Mesenchymal stem cell (in vitro differentiated cells and primary cell): ENCODE results near the gene C12orf75.
"Not testable (repeated sequence)": the region's sequence is repeated elsewhere in the genome, so short reads cannot be mapped to it uniquely, and the experiment has no call there.

ENCODE experiments used
- DNase-seq: peaks from one replicate; pipeline ENCODE4 v3.0.0-alpha.2; 2013
- H2AFZ ChIP-seq: one replicate; pipeline ENCODE4 v1.6.1; 2013; ENCODE audit warnings: low read depth, mild to moderate bottlenecking, control low read depth, inconsistent platforms, low read length, moderate library complexity
- H2AK5ac ChIP-seq: 2 replicates; pipeline ENCODE4 v1.6.1; 2013; ENCODE audit warnings: low read length, moderate library complexity, mild to moderate bottlenecking, inconsistent platforms; ENCODE audit not compliant: severe bottlenecking
- H2BK120ac ChIP-seq: one replicate; pipeline ENCODE4 v1.6.1; 2013; ENCODE audit warnings: low read depth, mild to moderate bottlenecking, inconsistent platforms, low read length, moderate library complexity
- H2BK12ac ChIP-seq, 2 experiments: one replicate each; pipeline ENCODE4 v1.6.1; 2013; ENCODE audit warnings: inconsistent platforms in 2 of 2, low read length in 2 of 2, mild to moderate bottlenecking in 2 of 2, moderate library complexity in 2 of 2, control low read depth in 1 of 2
- H2BK15ac ChIP-seq: one replicate; pipeline ENCODE4 v1.6.1; 2013; ENCODE audit warnings: mild to moderate bottlenecking, low read depth, inconsistent platforms; ENCODE audit not compliant: poor library complexity, severe bottlenecking
- H2BK5ac ChIP-seq: 2 replicates; pipeline ENCODE4 v1.6.1; 2013; ENCODE audit warnings: low read depth, mild to moderate bottlenecking, low read length, control low read depth, inconsistent platforms; ENCODE audit not compliant: poor library complexity, severe bottlenecking
- H3K14ac ChIP-seq, 2 experiments: one replicate each; pipeline ENCODE4 v1.6.1; 2013; ENCODE audit warnings: inconsistent platforms in 2 of 2, low read length in 2 of 2, control low read depth in 1 of 2, mild to moderate bottlenecking in 1 of 2, moderate library complexity in 1 of 2
- H3K18ac ChIP-seq, 2 experiments: one replicate each; pipeline ENCODE4 v1.6.1; 2013; ENCODE audit warnings: inconsistent platforms in 2 of 2, low read length in 2 of 2, control low read depth in 1 of 2, low read depth in 1 of 2, mild to moderate bottlenecking in 1 of 2
- H3K23ac ChIP-seq, 2 experiments: one replicate each; pipeline ENCODE4 v1.6.1; 2013; ENCODE audit warnings: inconsistent platforms in 2 of 2, low read length in 2 of 2, mild to moderate bottlenecking in 2 of 2, moderate library complexity in 2 of 2, control low read depth in 1 of 2
- H3K27ac ChIP-seq: 2 replicates; pipeline ENCODE4 v1.5.1; 2013; ENCODE audit warnings: mild to moderate bottlenecking, moderate library complexity, low read length, control low read depth, inconsistent platforms; ENCODE audit not compliant: poor library complexity, severe bottlenecking
- H3K27me3 ChIP-seq, 2 experiments: 2 replicates each; pipeline versions ENCODE4 v1.6.1 to v1.7.0; 2013; ENCODE audit warnings: low read length in 2 of 2, mild to moderate bottlenecking in 2 of 2, moderate library complexity in 2 of 2, control low read depth in 1 of 2, inconsistent platforms in 1 of 2; ENCODE audit not compliant: control insufficient read depth in 1 of 2, insufficient read depth in 1 of 2
- H3K36me3 ChIP-seq, 2 experiments: 2 replicates each; pipeline versions ENCODE4 v1.6.1 to v1.7.0; 2013; ENCODE audit warnings: low read length in 2 of 2, control low read depth in 1 of 2, inconsistent platforms in 1 of 2, low read depth in 1 of 2, mild to moderate bottlenecking in 1 of 2; ENCODE audit not compliant: insufficient read depth in 2 of 2, control insufficient read depth in 1 of 2
- H3K4ac ChIP-seq, 2 experiments: one replicate each; pipeline ENCODE4 v1.6.1; 2013; ENCODE audit warnings: inconsistent platforms in 2 of 2, low read length in 2 of 2, mild to moderate bottlenecking in 2 of 2, moderate library complexity in 2 of 2, control low read depth in 1 of 2, low read depth in 1 of 2
- H3K4me1 ChIP-seq: 2 replicates; pipeline ENCODE4 v1.6.1; 2013; ENCODE audit warnings: low read depth, low read length, control low read depth; ENCODE audit not compliant: control insufficient read depth, insufficient read depth
- H3K4me2 ChIP-seq: 2 replicates; pipeline ENCODE4 v1.6.1; 2013; ENCODE audit warnings: low read length, mild to moderate bottlenecking, inconsistent platforms; ENCODE audit not compliant: poor library complexity, severe bottlenecking
- H3K4me3 ChIP-seq, 2 experiments: 2 replicates each; pipeline versions ENCODE4 v1.5.1 to v1.7.0; 2013; ENCODE audit warnings: low read length in 2 of 2, mild to moderate bottlenecking in 2 of 2, control low read depth in 1 of 2, low read depth in 1 of 2; ENCODE audit not compliant: insufficient read depth in 1 of 2
- H3K79me1 ChIP-seq: replicated peaks from 2 replicates; pipeline ENCODE4 v1.6.1; 2013; ENCODE audit warnings: mild to moderate bottlenecking, control low read depth, low read length, inconsistent platforms; ENCODE audit not compliant: poor library complexity, severe bottlenecking
- H3K9ac ChIP-seq: 2 replicates; pipeline ENCODE4 v1.7.0; 2013; ENCODE audit warnings: mild to moderate bottlenecking, low read length, moderate library complexity
- H3K9me3 ChIP-seq: 2 replicates; pipeline ENCODE4 v1.7.0; 2013; ENCODE audit warnings: mild to moderate bottlenecking, low read length; ENCODE audit not compliant: control insufficient read depth
- H4K8ac ChIP-seq: one replicate; pipeline ENCODE4 v1.6.1; 2013; ENCODE audit warnings: inconsistent platforms, mild to moderate bottlenecking, low read length, moderate library complexity
- H4K91ac ChIP-seq: one replicate; pipeline ENCODE4 v1.6.1; 2013; ENCODE audit warnings: mild to moderate bottlenecking, low read length, inconsistent platforms
- WGBS: methylation state at CpG from one replicate; pipeline ENCODE4 v1.1.7; 2013; ENCODE audit warnings: mixed read lengths; 5-methylcytosine and 5-hydroxymethylcytosine counted together

Gene C12orf75

DNA sequence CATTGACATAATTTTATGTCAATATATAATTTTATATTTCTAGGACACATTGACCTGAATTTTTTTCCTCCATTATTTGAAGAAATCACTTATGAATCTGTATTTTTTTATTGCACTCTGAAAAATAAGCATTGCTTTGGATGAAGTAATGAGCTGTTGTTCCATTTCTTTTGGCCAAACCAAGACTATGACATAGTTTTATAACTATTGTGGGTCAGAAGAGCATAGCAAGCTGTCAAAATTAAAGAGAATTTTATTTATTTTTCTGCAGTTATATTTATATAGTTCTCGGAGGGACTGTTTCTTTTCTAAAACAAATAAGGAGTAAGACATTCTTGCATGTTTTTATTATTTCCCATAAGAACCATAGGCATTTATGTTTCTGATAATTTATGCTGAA, 8.5 kb downstream of the C12orf75 start:
- Histone ChIP-seq H4K8ac (no peak overlapping the region), H3K27me3 (no peaks in the 10 kb centered on the region), H3K4me3 (no peak overlapping the region), H2AK5ac (no peak overlapping the region), H3K27ac (no peak overlapping the region), H2AFZ (no peak overlapping the region), H2BK15ac (no peak overlapping the region), H3K18ac (no peak overlapping the region), H3K36me3 (peaks cover 6 to 21% of the 10 kb centered on the region in 2 experiments), H2BK12ac (no peak overlapping the region), H3K23ac (no peak overlapping the region), H3K9ac (no peak overlapping the region), H3K9me3 (peaks cover 4% of the 10 kb centered on the region), H2BK5ac (no peak overlapping the region), H4K91ac (no peak overlapping the region), H3K79me1 (peaks cover 6% of the 10 kb centered on the region), H2BK120ac (no peak overlapping the region), H3K4ac (no peak overlapping the region), H3K4me1 (peaks cover 3% of the 10 kb centered on the region), H3K14ac (no peak overlapping the region), H3K4me2 (no peak overlapping the region)
- no CpG with 5 or more reads among the region's 1 CpG for WGBS
- DNase-seq, result no peak

DNA sequence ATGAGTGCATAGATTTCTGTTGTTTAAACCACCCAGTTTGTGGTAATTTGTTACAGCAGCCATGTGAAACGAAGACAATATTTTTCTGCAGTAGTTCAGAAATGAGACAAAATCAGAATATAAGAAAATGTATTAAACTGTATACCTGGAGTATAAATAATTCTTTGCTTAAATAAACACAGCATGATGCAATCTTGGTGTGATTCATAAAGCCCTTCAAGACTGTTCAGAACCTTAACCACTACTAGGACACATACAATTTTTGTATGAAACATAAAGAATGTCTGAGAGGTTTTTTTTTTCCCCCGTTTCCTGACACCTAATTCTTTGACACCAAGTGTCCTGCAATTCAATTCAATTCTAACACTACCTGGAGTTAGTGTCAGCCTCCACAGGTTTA, 10.5 kb downstream of the C12orf75 start:
- Histone ChIP-seq H3K4ac (no peak overlapping the region), H4K8ac (no peak overlapping the region), H2BK12ac (no peak overlapping the region), H3K9me3 (peaks cover 4% of the 10 kb centered on the region), H2AK5ac (no peak overlapping the region), H2BK15ac (no peak overlapping the region), H2BK120ac (no peak overlapping the region), H3K36me3 (peaks cover 6 to 21% of the 10 kb centered on the region in 2 experiments), H3K14ac (no peak overlapping the region), H3K18ac (no peak overlapping the region), H3K27ac (no peak overlapping the region), H3K23ac (no peak overlapping the region), H2AFZ (no peak overlapping the region), H3K27me3 (no peaks in the 10 kb centered on the region), H3K4me3 (no peak overlapping the region), H4K91ac (no peak overlapping the region), H3K79me1 (peaks cover 7% of the 10 kb centered on the region), H3K9ac (no peak overlapping the region), H3K4me2 (no peak overlapping the region), H3K4me1 (peaks cover 3% of the 10 kb centered on the region), H2BK5ac (no peak overlapping the region)
- DNase-seq, result no peak
- WGBS, result 94% methylated on average over 1 of the region's 2 CpGs

DNA sequence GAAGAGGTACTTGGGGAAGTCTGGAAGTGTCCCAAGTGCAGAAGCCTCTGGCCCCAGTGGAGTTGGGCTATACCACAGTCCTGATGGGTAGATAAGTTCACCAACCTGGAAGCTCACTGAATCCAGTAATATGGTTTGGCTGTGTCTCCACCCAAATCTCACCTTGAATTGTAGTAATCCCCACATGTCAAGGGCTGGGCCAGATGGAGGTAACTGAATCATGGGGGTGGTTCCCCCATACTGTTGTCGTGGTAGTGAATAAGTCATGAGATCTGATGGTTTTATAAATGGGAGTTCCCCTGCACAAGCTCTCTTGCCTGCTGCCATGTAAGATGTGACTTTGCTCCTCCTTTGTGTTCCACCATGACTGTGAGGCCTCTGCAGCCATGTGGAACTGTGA, 11.1 kb downstream of the C12orf75 start:
- not testable (repeated sequence) for H2BK15ac ChIP-seq, H3K18ac ChIP-seq, H3K9ac ChIP-seq, H2AK5ac ChIP-seq, H3K4me2 ChIP-seq, H2AFZ ChIP-seq, H2BK12ac ChIP-seq, H4K91ac ChIP-seq, DNase-seq, H2BK120ac ChIP-seq, H3K27me3 ChIP-seq, H3K4me3 ChIP-seq, H3K23ac ChIP-seq, H3K27ac ChIP-seq, H3K79me1 ChIP-seq, H4K8ac ChIP-seq, H2BK5ac ChIP-seq, H3K4me1 ChIP-seq, H3K9me3 ChIP-seq, H3K14ac ChIP-seq, H3K4ac ChIP-seq
- WGBS, result 94% methylated on average over 1 of the region's 1 CpG
- peaks cover 6 to 21% of the 10 kb centered on the region in 2 experiments for H3K36me3 ChIP-seq

DNA sequence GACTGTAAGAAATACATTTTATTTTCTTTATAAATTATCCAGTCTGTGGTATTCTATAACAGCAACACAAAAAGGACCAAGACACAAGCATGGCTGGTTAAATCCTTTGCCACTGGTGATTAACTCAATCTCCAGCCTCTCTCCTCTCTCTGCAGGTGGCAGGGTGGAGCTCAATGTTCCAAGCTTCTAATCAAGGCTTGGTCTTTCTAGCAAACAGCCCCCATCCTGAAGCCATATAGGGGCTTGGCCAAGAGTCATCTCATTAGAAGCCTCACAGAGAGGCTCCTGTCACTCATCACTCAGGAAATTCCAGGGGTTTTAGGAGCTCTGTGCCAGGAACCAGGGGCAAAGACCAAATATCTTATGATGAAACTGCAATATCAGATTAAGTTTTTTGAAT, 12.0 kb downstream of the C12orf75 start:
- no peak overlapping the region for H2BK5ac ChIP-seq
- H2AFZ ChIP-seq, result no peak overlapping the region
- no peak overlapping the region for H4K91ac ChIP-seq
- H4K8ac ChIP-seq, result no peak overlapping the region
- H3K18ac ChIP-seq, result no peak overlapping the region
- H3K27me3 ChIP-seq, result no peaks in the 10 kb centered on the region
- peaks cover 7% of the 10 kb centered on the region for H3K79me1 ChIP-seq
- no peak overlapping the region for H3K4me2 ChIP-seq
- H3K9ac ChIP-seq, result no peak overlapping the region
- no peak overlapping the region for H2BK12ac ChIP-seq
- H3K36me3 ChIP-seq, result peaks cover 6 to 16% of the 10 kb centered on the region in 2 experiments
- H2BK15ac ChIP-seq, result no peak overlapping the region
- H3K4me3 ChIP-seq, result no peak overlapping the region
- H2BK120ac ChIP-seq, result no peak overlapping the region
- DNase-seq, result no peak
- no peak overlapping the region for H3K4ac ChIP-seq
- H2AK5ac ChIP-seq, result no peak overlapping the region
- H3K9me3 ChIP-seq, result peaks cover 4% of the 10 kb centered on the region
- no peak overlapping the region for H3K14ac ChIP-seq
- H3K4me1 ChIP-seq, result no peaks in the 10 kb centered on the region
- H3K23ac ChIP-seq, result no peak overlapping the region
- no peak overlapping the region for H3K27ac ChIP-seq
